ENCODE data around the gene RLIM.
"Not testable (repeated sequence)": the region's sequence is repeated elsewhere in the genome, so short reads cannot be mapped to it uniquely, and the experiment has no call there.

Gene RLIM, protein sequence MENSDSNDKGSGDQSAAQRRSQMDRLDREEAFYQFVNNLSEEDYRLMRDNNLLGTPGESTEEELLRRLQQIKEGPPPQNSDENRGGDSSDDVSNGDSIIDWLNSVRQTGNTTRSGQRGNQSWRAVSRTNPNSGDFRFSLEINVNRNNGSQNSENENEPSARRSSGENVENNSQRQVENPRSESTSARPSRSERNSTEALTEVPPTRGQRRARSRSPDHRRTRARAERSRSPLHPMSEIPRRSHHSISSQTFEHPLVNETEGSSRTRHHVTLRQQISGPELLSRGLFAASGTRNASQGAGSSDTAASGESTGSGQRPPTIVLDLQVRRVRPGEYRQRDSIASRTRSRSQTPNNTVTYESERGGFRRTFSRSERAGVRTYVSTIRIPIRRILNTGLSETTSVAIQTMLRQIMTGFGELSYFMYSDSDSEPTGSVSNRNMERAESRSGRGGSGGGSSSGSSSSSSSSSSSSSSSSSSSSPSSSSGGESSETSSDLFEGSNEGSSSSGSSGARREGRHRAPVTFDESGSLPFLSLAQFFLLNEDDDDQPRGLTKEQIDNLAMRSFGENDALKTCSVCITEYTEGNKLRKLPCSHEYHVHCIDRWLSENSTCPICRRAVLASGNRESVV

DNA sequence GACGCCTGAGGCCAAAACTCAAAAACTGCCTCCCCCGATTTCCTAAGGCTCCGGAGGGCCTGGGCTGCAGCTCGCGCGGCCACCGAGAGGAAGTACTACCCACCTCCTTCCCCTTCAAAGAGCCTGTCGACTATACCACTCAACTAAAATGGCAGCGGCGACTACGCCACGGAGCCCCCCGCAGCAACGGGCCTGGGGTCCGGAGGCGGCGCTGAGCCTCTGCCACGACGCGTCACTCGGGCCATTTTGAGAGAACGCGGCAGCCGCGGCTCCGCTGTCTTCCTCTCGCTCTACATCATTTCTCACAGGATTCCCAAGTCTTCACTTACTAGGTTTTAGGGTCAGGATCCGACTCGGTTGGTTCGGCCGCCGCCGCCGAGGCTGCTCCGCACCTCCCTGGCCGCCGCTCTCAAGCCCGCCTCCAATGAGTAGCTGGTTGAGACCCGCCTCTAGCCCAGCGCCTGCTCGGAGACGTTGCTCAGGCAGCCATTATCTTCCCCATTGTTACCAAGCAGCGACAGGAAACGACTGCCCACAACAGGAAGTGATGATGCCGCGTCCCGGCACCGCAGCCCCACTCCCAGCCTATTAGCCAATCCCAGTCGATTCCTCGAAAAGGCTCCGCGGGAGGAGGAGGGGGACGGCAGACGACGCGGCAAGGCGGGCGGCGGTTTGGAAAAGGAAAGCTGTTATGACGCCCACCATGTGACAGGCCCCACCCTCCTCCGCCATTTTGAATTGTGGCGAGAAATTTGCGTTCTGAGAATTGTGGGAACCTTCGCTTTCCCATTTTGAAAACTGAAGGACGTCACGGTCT is at the start of gene RLIM:
Gene RLIM (minus strand): TSS at position 532 of the 817 bp plus-strand sequence. CDS start 18,647 bp downstream, outside the sequence.
- peak; percentile 91 for DNase-seq

GRCh38 chrX:74656079-74656745 is 41.8 kb upstream of the RLIM start:
- no peak for DNase-seq

DNA sequence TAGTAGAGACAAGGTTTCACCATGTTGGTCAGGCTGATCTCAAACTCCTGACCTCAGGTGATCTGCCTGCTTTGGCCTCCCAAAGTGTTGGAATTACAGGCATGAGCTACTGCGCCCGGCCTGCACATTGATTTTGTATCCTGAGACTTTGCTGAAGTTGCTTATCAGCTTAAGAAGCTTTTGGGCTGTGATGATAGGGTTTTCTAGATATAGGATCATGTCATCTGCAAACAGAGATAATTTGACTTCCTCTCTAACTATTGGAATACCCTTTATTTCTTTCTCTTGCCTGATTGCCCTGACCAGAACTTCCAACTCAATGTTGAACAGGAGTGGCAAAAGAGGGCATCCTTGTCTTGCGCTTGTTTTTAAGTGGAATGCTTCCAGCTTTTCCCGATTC is 40.5 kb upstream of the RLIM start:
- not testable (repeated sequence) for DNase-seq

GRCh38 chrX:74636749-74637314 is 22.4 kb upstream of the RLIM start:
- no peak for DNase-seq

GRCh38 chrX:74613370-74614092 is 893 bp downstream of the RLIM start:
- no peak for DNase-seq

DNA sequence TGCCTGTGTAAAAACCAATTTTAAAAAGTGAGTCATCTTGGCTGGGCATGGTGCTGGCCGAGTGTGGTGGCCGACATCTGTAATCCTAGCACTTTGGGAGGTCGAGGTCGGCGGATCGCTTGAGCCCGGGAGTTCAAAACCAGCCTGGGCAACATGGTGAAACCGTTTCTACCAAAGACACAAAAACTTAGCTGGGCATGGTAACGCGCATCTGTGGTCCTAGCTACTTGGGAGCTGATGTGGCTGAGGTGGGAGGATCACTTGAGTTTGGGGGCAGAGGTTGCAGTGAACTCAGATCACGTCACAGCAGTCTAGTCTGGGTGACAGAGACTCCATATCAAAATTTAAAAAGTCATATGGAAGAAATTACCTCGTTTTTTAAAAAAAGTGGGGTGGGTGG is 7.6 kb downstream of the RLIM start:
- DNase-seq: no peak

DNA sequence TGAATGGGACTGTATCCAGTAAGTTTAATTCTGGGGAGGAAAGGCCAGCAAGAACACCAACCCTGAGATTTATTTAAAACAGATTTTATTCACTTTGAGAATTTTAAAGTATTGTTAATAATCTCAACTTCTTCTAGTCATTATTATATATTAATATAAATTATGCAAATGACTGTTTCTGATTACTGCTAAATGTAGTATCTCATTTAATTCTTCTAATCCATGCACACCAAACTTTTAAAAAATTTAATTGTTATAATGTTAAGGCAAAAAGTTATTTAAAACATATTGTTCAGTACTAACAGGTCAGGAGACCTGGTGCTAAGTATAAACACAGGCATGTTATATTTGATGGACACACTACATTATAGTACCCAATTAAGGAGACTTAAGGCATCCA is 8.1 kb downstream of the RLIM start:
- DNase-seq: no peak

GRCh38 chrX:74603040-74603439 is 11.4 kb downstream of the RLIM start:
- DNase-seq: no peak

DNA sequence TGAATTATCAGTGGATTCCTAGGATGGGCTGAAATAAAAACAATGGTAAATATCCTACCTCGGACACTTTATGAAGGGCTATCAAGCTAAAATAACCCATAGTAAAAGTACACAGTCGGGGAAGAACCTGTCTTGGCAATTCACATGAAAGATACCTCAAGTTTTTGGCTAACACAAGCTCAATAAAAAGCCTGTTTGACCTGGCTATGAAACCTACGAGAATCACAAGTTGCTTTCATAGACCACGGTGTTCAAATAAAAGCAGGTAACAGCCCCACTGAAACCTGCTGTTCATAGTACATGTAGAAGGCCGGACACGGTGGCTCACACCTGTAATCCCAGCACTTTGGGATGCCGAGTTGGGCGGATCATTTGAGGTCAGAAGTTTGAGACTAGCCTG is 12.3 kb downstream of the RLIM start:
- no peak for DNase-seq

DNA sequence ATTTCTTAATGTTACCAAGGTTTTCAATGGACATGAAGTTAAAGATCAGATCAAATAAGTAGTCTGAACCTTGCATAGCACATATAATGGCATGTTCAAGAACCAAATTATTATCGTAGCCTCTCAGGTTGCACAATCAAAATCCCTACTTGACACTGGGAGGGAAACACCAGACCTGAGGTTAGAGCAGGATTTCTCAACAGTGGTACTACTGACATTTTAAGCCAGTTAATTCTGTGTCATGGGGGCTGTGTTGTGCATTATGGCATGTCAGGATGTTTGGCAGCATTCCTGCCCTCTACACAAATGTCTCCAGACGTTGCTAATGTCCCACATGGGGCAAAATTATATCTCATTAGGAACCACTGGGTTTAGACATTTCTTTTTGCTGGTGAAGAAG is 20.8 kb downstream of the RLIM start:
- no peak for DNase-seq

- no peak for DNase-seq
Observed at GRCh38 chrX:74585766-74586165, 28.7 kb downstream of the RLIM start.

- no peak for DNase-seq
Observed at GRCh38 chrX:74579597-74580198, 34.7 kb downstream of the RLIM start.

DNA sequence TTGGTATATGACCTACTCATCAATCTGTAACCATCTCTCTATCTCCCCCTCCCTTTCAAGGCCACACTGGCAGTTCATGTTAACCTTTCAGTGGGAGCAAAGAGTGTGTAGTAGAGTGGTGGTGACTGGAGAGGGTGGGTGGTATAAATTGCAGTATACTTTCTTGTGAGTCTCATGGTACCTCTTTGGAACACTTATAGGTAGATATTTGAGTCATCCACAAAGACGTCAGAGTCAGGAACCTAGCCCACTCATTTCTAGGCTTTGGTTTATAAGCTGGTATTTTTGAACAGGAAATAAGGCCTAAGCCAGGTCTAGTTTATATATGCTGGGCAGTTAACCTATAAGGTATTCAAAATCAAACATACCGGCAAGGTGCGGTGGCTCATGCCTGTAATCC is 36.3 kb downstream of the RLIM start:
- DNase-seq: no peak

DNA sequence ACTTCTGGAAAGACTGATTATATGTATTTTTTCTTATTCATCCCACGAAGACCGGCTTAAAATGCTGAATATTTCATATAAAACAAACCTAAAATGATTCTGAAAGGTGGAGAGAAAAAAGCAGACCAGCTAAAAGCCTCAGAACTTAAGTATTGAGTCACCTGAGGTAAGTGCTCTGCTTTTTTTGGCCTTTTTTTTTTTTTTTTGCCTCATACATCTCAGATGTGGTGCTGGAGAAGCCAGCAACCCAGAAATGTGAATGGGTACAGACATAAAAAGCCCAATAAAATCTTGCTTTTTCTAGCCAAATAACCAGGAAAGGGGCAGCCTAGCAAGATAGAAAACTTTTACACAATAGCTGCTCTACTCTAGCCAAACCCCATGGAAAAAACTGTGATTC is 57.0 kb downstream of the RLIM start:
- DNase-seq: no peak

- DNase-seq: no peak
Observed at GRCh38 chrX:74551934-74552333, 62.5 kb downstream of the RLIM start.

- peak; percentile 92 for DNase-seq
Observed at GRCh38 chrX:74550295-74550802, 64.1 kb downstream of the RLIM start.

GRCh38 chrX:74546984-74547383 is 67.4 kb downstream of the RLIM start:
- no peak for DNase-seq

- no peak for DNase-seq
Observed at GRCh38 chrX:74545880-74546523, 68.4 kb downstream of the RLIM start.

GRCh38 chrX:74540635-74541249 is 73.7 kb downstream of the RLIM start:
- DNase-seq: no peak

- no peak for DNase-seq
Observed at GRCh38 chrX:74536832-74537371, 77.5 kb downstream of the RLIM start.
